ENCODE results near the gene ZNF628. TPM values are rescaled to one million over a fixed set of nuclear protein-coding genes. Genes with fewer than 3 reads are reported as not detected.

ZNF628 gene
- total and polyA plus RNA-seq, 2 donors (not counting 1 experiment from before 2014, with no cell fraction given) = 0.49 to 1.3 TPM

- H3K9me3 ChIP-seq (ENCODE audit: control insufficient read depth, insufficient read depth, low read depth, low read length) = no peaks in the 10 kb centered on the region
- H3K27ac ChIP-seq (ENCODE audit: insufficient read depth, low read length) = peak overlapping the region; percentile 96
- no peak for DNase-seq (ENCODE audit: low read depth in 2 of 2)
- H3K4me1 ChIP-seq (ENCODE audit: control insufficient read depth, extremely low read depth, insufficient read depth, low read length) = peaks cover 35% of the 10 kb centered on the region
- no peaks in the 10 kb centered on the region for H3K27me3 ChIP-seq (ENCODE audit: control insufficient read depth, insufficient read depth, low read length)
- peaks cover 13% of the 10 kb centered on the region for H3K36me3 ChIP-seq (ENCODE audit: control insufficient read depth, insufficient read depth, low read length)
- H3K79me2 ChIP-seq (ENCODE audit: control insufficient read depth, insufficient read depth, low read length) = peaks cover 9% of the 10 kb centered on the region
- TF ChIP-seq, protein P1, sequence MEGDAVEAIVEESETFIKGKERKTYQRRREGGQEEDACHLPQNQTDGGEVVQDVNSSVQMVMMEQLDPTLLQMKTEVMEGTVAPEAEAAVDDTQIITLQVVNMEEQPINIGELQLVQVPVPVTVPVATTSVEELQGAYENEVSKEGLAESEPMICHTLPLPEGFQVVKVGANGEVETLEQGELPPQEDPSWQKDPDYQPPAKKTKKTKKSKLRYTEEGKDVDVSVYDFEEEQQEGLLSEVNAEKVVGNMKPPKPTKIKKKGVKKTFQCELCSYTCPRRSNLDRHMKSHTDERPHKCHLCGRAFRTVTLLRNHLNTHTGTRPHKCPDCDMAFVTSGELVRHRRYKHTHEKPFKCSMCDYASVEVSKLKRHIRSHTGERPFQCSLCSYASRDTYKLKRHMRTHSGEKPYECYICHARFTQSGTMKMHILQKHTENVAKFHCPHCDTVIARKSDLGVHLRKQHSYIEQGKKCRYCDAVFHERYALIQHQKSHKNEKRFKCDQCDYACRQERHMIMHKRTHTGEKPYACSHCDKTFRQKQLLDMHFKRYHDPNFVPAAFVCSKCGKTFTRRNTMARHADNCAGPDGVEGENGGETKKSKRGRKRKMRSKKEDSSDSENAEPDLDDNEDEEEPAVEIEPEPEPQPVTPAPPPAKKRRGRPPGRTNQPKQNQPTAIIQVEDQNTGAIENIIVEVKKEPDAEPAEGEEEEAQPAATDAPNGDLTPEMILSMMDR (conservative IDR thresholded peaks at IDR 0.05 in 1 of 2, IDR thresholded peaks at IDR 0.05 in 1 of 2; ENCODE audit: low read depth in 1 of 2, low read length in 2 of 2) = no peak
- TF ChIP-seq EZH2 (IDR thresholded peaks at IDR 0.05; ENCODE audit: low read length, missing control alignments) = no peak
- peak overlapping the region; percentile 64 to 71 (median 68) for H3K4me3 ChIP-seq (replicated peaks in 1 of 4; ENCODE audit: control extremely low read depth in 1 of 4, insufficient read depth in 1 of 4, low read depth in 3 of 4, low read length in 4 of 4)
- H3K9ac ChIP-seq (ENCODE audit: insufficient read depth, low read length) = peak overlapping the region; percentile 91
- no peaks in the 10 kb centered on the region for H4K20me1 ChIP-seq (ENCODE audit: control insufficient read depth, extremely low read depth, insufficient read depth, low read length)
- H3K4me2 ChIP-seq (ENCODE audit: extremely low read depth, insufficient read depth, low read length) = peak overlapping the region; percentile 100
- no peak overlapping the region for H2AFZ ChIP-seq (ENCODE audit: low read length)
These were observed 9.1 kb downstream of the ZNF628 start for GRCh38 chr19:55485439-55486011.

GRCh38 chr19:55486043-55486970 lies 9.9 kb downstream of the ZNF628 start:
- H3K9ac ChIP-seq (ENCODE audit: insufficient read depth, low read length) = peak overlapping the region; percentile 91
- no peaks in the 10 kb centered on the region for H3K27me3 ChIP-seq (ENCODE audit: control insufficient read depth, insufficient read depth, low read length)
- peaks cover 12% of the 10 kb centered on the region for H3K36me3 ChIP-seq (ENCODE audit: control insufficient read depth, insufficient read depth, low read length)
- peaks cover 38% of the 10 kb centered on the region for H3K4me1 ChIP-seq (ENCODE audit: control insufficient read depth, extremely low read depth, insufficient read depth, low read length)
- no peaks in the 10 kb centered on the region for H4K20me1 ChIP-seq (ENCODE audit: control insufficient read depth, extremely low read depth, insufficient read depth, low read length)
- no peak for DNase-seq (ENCODE audit: low read depth in 2 of 2)
- H3K4me2 ChIP-seq (ENCODE audit: extremely low read depth, insufficient read depth, low read length) = peak overlapping the region; percentile 100
- no peak for TF ChIP-seq EZH2 (IDR thresholded peaks at IDR 0.05; ENCODE audit: low read length, missing control alignments)
- TF ChIP-seq, protein P1 (conservative IDR thresholded peaks at IDR 0.05 in 1 of 2, IDR thresholded peaks at IDR 0.05 in 1 of 2; ENCODE audit: low read depth in 1 of 2, low read length in 2 of 2) = peak in 1 of 2 donors; percentile 35
- H3K79me2 ChIP-seq (ENCODE audit: control insufficient read depth, insufficient read depth, low read length) = peaks cover 9% of the 10 kb centered on the region
- H3K27ac ChIP-seq (ENCODE audit: insufficient read depth, low read length) = peak overlapping the region; percentile 96
- H3K4me3 ChIP-seq (replicated peaks in 1 of 4; ENCODE audit: control extremely low read depth in 1 of 4, insufficient read depth in 1 of 4, low read depth in 3 of 4, low read length in 4 of 4) = peak overlapping the region; percentile 30 to 71 (median 56)
- H3K9me3 ChIP-seq (ENCODE audit: control insufficient read depth, insufficient read depth, low read depth, low read length) = no peaks in the 10 kb centered on the region
- H2AFZ ChIP-seq (ENCODE audit: low read length) = no peak overlapping the region

Measured in fibroblast of lung (primary cell).